Cortex of kidney (tissue), 1 donor: ENCODE measurements around the gene BPIFA2.
"Not testable (repeated sequence)": the region's sequence is repeated elsewhere in the genome, so short reads cannot be mapped to it uniquely, and the experiment has no call there.

Source experiments
- DNase-seq: peaks from one replicate; lab custom pipeline; 2025; lab: John Stamatoyannopoulos, UW

BPIFA2 gene

GRCh38 chr20:33167859-33168258 lies at the start of gene BPIFA2:
BPIFA2 (plus strand) TSS chr20:33168159; CDS start chr20:33169146, 987 bp downstream.
- DNase-seq, result no peak

GRCh38 chr20:33119725-33120720 lies 47.9 kb upstream of the BPIFA2 start:
- DNase-seq, result no peak

- no peak for DNase-seq
Observed at GRCh38 chr20:33120934-33121333, 47.0 kb upstream of the BPIFA2 start.

GRCh38 chr20:33122297-33122696 lies 45.7 kb upstream of the BPIFA2 start:
- not testable (repeated sequence) for DNase-seq

GRCh38 chr20:33124261-33124660 lies 43.7 kb upstream of the BPIFA2 start:
- no peak for DNase-seq

DNA sequence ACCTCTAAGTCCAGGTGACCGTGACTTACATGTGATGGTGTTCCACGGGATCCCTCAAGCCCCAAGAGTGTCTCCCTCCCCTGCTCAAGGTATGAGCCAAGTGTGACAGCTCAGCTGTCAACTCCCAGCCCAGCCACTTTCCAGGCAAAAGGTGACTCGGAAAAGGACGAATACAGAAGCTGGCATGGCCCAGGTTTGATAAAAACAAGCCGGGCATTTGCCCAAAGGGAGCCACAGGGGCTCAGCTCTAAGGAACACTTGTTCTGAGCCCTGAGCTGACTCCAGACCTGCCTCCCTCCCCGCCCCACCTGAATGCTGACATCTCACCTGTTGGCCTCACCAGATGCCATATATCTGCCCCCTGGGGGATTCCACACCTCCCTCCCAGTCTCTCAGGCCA lies 43.0 kb upstream of the BPIFA2 start:
- DNase-seq, result no peak

GRCh38 chr20:33125983-33126382 lies 42.0 kb upstream of the BPIFA2 start:
- DNase-seq, result no peak

DNA sequence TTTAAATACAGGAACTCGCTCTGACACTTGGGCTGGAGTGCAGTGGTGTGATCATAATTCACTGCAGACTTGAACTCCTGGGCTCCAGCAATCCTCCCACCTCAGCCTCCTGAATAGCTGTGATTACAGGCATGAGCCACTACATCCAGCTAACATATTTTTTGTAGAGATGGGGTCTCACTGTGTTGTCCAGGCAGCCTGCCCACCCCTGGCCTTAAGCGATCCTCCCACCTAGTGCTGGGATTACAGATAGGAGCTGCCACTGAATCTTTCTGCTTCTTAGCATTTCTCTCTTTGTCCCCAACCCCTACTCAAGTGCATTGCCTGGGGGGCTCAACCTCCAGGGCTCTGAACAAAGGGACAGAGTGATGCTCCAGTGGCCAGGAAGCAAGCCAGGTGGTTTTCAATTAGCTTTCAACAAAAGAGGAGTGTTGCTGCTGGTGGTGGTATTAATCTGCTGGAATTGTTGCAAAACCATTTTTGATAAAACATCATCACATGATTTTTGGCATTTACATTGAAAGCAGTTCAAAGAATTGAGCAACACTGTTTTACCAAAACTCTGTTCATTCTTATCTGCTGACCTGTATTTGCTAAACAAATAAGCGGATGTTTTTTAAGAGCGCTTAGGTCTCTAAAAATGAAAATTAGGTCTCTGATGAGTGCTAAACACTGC lies 40.4 kb upstream of the BPIFA2 start:
- no peak for DNase-seq

DNA sequence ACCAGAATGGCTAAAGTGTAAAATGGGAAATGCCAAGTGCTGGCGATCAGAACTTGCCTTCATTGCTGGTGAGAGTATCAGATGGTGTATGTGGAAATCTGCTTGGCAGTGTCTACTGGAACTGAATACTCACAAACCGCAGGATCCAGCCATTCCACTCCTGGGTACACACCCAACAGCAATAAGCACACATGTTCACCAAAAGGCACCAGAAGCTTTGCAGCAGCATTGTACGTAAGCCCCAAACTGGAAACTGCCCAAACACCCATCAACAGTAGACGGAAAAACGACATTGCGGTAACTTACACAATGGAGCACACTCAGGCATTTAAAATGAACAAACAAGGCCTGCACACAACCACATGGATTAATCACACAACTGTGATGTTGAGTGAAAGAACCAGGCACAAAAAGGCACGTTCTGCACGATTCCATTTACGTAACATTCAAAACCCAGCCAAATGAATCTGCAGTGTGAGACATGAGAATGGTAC lies 37.3 kb upstream of the BPIFA2 start:
- DNase-seq, result no peak

- DNase-seq, result no peak
Observed at GRCh38 chr20:33131949-33132473, 35.9 kb upstream of the BPIFA2 start.

DNA sequence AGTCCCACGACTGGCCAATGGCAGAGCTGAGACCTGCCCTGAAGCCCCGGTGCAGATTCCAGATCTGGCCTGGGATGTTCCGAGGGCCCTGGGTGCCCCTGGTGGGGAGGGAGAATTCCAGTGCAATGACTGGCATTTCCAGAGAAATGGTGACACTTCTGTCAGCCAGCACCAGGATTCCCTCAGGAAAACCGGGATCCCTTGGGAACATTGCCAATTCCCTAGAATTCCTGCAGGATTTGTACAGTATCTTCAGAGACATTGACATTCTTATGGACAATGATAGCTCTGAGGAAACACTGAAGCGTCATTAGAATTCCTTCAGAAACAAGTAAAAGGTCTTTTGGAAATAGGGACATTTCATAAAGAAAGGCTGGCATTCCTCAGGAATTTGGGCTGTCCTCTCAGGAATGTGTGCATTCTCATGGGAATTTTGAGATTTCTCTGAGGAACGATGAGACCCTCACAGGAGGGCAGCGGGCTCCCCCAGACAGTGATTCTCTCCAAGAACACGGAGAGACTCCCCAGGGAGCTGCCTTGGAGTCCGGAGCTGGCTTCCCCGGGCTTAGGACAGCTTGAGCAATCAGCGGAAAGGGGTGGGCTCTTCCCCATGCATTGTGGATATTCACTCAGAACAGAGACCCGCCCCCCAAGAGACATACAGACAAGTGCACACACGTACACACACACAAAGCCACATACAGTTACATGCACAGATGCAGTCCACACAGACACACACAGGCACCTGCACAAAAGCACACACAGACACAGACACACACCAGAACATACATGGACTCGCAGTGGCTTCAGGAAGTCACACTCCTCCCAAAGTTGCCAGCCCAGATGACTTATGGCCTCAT lies 35.2 kb upstream of the BPIFA2 start:
- no peak for DNase-seq

DNA sequence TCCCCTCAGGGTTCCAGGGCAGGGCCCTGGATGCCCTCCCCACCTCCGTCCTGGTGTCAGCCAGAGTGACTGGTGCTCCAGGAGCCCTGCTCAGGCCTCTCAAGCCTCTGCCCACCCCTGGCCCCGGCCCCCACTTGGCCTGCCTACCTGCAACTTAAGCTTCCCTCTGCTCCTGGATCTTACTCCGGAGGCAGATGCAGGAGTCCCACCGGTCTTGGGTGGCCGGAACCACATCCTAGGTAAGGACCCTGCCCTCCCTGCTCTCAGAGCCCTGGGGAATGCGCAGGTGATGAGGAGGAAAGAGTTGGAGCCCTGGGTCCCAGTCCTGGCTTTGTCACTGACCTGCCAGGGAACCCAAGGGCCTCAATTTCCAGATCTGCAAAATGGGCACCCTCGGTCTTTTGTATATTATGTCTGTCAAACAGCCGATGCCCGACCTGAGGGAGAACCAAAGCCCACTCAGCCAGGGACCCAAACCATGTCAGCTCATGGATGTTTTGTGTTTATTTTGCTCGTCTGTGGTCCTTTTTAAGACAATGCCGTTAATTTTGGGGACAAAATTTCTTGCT lies 34.5 kb upstream of the BPIFA2 start:
- no peak for DNase-seq

GRCh38 chr20:33137195-33137594 lies 30.8 kb upstream of the BPIFA2 start:
- DNase-seq, result no peak

GRCh38 chr20:33139467-33139866 lies 28.5 kb upstream of the BPIFA2 start:
- no peak for DNase-seq

DNA sequence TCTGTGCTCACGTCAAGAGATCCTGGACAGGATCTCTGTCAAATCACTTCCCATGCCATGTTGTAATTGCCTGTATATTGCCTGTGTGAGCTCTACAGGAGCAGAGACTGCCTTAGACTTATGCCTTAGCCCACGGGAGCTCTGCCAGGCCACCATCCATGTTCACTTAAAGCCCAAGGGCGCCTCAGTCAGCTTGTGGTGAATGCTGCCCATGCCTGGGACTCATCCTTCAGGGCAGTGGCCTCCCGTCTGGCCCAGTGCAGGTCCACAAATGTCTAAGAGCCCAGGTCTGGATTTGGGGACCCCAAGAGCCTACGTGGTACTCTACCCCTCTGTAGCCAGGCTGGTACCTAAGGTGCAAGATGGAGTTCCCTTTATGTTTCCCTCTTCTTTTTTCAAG lies 22.4 kb upstream of the BPIFA2 start:
- no peak for DNase-seq

GRCh38 chr20:33147299-33147698 lies 20.7 kb upstream of the BPIFA2 start:
- DNase-seq, result no peak

GRCh38 chr20:33148040-33148439 lies 19.9 kb upstream of the BPIFA2 start:
- DNase-seq, result no peak

DNA sequence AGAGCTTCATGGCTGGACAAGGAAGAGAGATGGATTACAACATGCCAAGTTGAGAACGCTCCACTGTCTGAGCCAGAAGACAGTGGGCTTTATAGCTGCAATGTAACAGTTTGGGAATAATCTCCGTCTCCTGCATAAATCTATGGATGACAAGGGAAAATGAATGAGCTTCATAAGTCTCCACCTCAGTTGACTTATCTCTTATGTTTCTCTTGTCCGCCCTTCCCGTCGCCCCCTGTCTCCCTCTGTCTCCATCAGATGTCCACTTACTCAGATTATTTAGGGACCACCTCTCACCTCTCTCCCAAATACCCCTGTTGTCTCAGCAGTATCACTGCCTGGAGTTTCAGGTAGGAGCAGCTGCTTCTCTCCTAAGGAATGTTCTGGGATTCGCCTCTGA lies 13.7 kb upstream of the BPIFA2 start:
- DNase-seq, result no peak

DNA sequence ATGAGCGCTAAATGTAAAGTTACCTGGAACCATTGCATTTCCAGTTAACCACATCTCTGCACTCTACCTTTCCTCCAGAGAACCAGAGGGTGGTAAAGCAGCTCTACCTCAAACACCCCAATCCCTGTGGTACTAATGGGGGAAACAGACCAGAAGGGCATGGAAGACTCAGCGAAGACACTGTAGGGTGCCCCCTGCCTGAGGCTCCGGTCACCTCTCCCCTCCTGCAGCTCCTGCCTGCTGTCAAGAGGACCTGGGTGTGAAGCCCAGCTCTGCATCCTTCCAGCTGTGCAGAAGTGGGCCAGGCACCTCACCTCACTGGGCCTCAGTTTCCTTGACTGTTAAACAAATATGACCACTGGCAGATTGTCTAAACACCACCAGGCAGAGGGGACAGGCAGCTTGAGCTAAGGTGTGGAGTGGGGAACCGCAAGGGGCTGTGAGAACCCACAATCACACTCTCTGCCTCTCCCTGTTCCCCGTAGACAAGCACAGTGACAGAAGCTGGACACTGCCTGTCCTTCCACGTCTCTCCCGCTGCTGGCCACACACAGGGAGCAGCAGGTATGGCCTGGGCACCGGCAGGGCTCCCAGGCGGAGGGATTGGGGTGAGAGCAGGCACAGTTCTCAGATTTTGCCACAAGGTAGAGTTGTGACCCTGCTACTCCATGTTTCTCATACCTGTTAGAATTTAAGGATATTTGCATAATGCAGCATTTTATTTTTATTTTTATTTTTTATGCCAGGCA lies 9.1 kb upstream of the BPIFA2 start:
- no peak for DNase-seq

GRCh38 chr20:33159713-33160112 lies 8.2 kb upstream of the BPIFA2 start:
- DNase-seq, result no peak

GRCh38 chr20:33160681-33161080 lies 7.3 kb upstream of the BPIFA2 start:
- DNase-seq, result no peak
